GM21529 (cell line): ENCODE results near the gene WSB1.

Experiments
- ATAC-seq: cut with Tn5 transposase; IDR thresholded peaks from one replicate; pipeline ENCODE4 v1.9.1; 2021; ENCODE audit not compliant: unreplicated experiment

The WSB1 gene

GRCh38 chr17:27354491-27355081 lies 60.7 kb downstream of the WSB1 start:
- ATAC-seq: no peak

DNA sequence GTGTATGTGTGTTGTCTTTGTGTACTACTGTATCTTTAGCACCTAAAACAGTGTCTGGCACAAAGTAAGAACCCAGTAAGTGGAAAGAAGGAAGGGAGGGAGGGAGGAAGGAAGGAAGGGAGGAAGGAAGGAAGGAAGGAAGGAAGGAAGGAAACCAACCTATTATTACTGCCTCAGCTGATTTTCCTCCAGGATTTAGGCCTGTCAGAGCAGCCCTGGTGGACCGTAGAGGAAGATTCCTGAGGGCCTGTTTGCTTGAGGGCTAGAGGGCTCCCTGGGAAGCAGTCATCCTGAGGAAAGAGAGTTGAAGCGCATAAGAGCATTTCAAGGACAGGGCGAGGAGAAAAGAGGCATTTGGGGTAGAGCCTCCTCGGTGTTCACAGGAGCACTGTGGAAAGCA lies 61.5 kb downstream of the WSB1 start:
- no peak for ATAC-seq

GRCh38 chr17:27356091-27356705 lies 62.3 kb downstream of the WSB1 start:
- no peak for ATAC-seq

DNA sequence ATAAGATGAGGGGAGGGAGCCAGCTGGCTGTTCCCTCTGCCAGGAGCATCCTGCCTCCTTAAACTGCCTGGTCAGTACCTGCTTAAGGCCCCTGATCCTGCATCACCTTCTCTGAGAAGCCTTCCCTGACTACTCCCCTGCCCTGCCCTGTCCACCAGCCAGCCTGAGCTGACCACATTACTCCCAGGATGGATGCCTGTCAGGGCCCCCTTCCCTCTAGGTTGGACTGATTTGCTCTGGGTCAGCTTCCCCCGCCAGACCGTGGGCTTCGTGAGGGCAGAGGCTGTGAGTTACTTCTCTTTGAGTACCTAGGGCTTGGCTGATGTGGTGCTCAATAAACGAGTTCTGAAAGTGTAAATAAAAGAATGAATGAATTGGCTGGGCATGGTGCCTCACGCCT lies 63.3 kb downstream of the WSB1 start:
- no peak for ATAC-seq

DNA sequence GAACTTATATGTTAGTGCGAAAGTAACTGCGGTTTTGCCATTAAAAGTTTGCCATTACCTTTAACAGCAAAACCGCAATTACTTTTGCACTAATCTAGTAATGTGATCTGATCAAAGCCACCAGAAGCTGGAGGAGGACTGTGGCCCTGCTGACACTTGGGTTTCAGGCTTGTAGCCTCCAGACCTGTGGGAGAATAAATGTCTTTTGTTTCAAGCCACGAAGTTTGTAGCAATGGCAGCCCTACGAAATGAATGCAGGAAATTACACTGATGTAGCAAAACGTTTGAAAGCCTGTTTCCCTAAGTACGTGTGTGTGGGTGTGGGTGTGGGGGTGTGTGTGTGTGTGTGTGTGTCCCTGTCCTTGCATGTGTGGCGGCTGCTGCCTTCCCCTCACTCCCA lies 66.6 kb downstream of the WSB1 start:
- no peak for ATAC-seq

GRCh38 chr17:27361695-27362094 lies 67.8 kb downstream of the WSB1 start:
- ATAC-seq: no peak

DNA sequence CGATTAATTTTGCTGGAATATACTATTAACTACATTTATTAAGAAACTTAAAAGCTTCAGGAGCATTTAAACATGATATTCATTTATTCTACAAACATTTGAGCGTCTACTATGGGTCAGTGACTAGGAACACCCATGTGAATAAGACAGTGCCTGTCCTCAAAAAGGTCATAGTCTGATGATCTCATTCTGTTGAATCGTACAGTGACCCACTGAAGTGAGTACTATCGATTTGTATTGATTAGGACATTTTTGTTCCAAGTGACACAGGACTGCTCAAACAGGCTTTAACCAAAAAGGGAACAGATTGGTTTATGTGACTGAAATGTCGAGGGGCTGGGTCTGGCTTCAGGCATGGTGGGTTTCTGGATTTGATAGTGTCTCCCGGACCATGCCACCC lies 68.6 kb downstream of the WSB1 start:
- no peak for ATAC-seq

- ATAC-seq: no peak
Observed at GRCh38 chr17:27362909-27363308, 69.0 kb downstream of the WSB1 start.

DNA sequence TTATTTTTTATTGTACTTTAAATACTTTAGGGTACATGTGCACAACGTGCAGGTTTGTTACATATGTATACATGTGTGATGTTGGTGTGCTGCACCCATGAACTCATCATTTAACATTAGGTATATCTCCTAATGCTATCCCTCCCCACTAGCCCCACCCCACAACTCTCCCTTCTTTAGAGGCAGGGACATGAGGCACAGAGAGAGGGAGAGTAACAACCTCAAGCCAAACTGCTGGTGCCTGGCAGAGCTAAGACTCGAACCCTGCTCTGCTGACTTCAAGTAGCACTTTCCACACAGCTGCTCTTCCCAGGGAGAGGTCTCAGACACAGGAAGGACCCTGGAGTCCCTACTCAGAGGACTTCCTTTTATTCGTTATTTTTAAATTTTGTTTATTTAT lies 69.4 kb downstream of the WSB1 start:
- ATAC-seq: no peak
